GM12864 (cell line): Measurements from ENCODE around the gene CDC42EP4.
A peak's percentile ranks its signal among the peaks of the same experiment; 100 is the strongest.
"Not testable (repeated sequence)": the region's sequence is repeated elsewhere in the genome, so short reads cannot be mapped to it uniquely, and the experiment has no call there.

Source experiments
- DNase-seq: peaks from one replicate; pipeline ENCODE4 v3.0.0-alpha.2; 2011; ENCODE audit warnings: low read depth
- H3K4me3 ChIP-seq: 2 replicates; pipeline ENCODE4 v1.5.1; 2011; ENCODE audit warnings: mild to moderate bottlenecking, low read depth, low read length, control low read depth
- CTCF ChIP-seq: IDR thresholded peaks from 2 replicates; pipeline ENCODE4 v1.5.1; 2011; ENCODE audit warnings: low read depth, mild to moderate bottlenecking, moderate library complexity, low read length, control low read depth, inconsistent platforms; ENCODE audit errors: missing control alignments

Gene CDC42EP4

DNA sequence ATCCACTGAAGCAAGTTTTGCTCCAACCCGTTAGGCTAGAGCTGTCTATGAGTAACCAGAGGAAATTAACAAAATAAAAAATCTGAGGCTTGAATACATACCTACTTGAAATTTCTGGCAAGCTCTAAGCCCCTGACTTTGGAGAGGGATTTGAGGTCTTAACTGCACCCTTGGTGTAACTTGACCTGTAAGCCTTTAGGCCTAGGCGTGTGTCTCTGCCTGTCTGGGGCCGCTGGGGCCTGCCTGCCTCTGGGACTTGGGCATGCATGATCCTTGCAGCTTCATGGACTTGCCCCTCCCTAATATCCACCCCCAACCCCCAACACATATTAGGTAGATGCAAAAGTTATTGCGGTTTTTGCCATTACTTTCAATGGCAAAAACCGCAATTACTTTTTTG lies 3.7 kb upstream of the CDC42EP4 start:
- no peak for DNase-seq
- TF ChIP-seq CTCF: no peak

DNA sequence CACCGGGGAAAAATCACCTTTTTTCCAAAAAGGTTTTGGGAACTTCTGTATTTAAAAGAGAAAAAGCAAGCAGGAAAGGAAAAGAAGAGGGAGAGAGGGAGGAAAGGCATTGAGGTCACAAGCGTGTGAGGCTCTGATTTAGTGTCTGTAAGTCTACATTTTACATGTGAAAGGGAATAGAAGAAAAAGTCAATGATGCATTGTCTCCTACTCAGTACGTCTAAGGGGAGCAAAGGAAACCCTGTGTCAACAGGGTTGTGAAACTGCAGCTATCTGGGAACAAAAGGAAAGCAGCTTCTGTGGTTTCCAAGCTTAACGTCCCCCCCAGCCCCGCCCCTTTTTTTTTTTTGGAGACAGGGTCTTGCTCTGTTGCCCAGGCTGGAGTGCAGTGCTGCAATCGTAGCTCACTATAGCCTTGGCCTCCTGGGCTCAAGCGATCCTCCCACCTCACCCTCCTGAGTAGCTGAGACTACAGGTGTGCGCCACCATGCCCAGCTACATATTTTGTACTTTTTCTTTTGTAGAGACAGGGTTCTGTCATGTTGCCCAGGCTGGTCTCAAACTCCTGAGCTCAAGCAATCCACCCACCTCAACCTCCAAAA lies 1.8 kb upstream of the CDC42EP4 start:
- H3K4me3 ChIP-seq: no peak overlapping the region
- DNase-seq: no peak
- TF ChIP-seq CTCF: no peak

More for the DNA sequence above, 3.7 kb upstream of the CDC42EP4 start:
- H3K4me3 ChIP-seq: no peak overlapping the region

DNA sequence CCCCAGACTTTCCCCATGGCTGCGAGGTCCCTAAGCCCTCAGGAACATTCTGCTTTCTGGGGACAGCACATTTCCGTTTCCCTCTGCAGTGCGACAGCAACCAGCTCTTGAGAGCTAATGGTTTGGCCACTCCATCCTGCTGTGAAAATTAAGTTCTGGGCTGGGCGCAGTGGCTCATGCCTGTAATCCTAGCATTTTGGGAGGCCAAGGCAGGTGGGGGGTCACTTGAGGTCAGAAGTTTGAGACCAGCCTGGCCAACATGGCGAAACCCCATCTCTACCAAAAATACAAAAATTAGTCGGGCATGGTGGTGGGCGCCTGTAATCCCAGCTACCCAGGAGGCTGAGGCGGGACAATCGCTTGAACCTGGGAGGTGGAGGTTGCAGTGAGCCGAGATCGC lies 1.1 kb upstream of the CDC42EP4 start:
- H3K4me3 ChIP-seq, DNase-seq: not testable (repeated sequence)

- H3K4me3 ChIP-seq: peak overlapping the region; percentile 62
- TF ChIP-seq CTCF: no peak
- DNase-seq: no peak
Observed at GRCh38 chr17:73311428-73311780, 397 bp downstream of the CDC42EP4 start.

- H3K4me3 ChIP-seq: peak overlapping the region; percentile 62
- no peak for DNase-seq
- no peak for TF ChIP-seq CTCF
Observed at GRCh38 chr17:73309727-73310596, 1.8 kb downstream of the CDC42EP4 start.

GRCh38 chr17:73308959-73309358 lies 2.8 kb downstream of the CDC42EP4 start:
- H3K4me3 ChIP-seq, DNase-seq: not testable (repeated sequence)

- H3K4me3 ChIP-seq: no peak overlapping the region
- no peak for DNase-seq
- no peak for TF ChIP-seq CTCF
Observed at GRCh38 chr17:73308017-73308823, 3.6 kb downstream of the CDC42EP4 start.

DNA sequence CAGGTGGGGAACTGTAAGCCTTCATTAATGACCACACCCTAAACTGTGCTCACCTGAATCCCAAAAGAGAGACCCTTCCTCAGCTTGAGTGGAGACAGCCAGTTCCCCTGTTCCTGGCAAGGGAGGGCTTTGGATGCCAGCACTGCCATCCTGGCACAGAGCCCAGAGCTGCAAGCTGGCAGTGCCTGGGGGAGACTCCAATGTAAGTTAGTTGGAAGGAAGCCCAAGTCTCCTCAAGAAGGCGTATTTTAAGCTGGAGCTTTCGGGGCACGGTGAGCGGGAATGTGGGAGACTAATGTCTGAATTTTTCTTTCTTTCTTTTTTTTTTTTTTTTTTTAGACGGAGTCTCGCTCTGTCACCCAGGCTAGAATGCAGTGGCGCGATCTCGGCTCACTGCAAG lies 4.7 kb downstream of the CDC42EP4 start:
- TF ChIP-seq CTCF: no peak
- no peak overlapping the region for H3K4me3 ChIP-seq
- DNase-seq: no peak
